Ishikawa (cell line): Measurements from ENCODE around the gene WIPF2.

Experiments
- CEBPB ChIP-seq: IDR thresholded peaks from 2 replicates; pipeline ENCODE4 v1.6.1; 2012
- CREB1 ChIP-seq: IDR thresholded peaks from 2 replicates; pipeline ENCODE4 v1.6.1; 2012; ENCODE audit warnings: low read depth
- EGR1 ChIP-seq: IDR thresholded peaks from 2 replicates; pipeline ENCODE4 v1.6.1; 2012
- EP300 ChIP-seq: IDR thresholded peaks from 2 replicates; pipeline ENCODE4 v1.6.1; 2012; ENCODE audit warnings: borderline replicate concordance
- FOXM1 ChIP-seq: IDR thresholded peaks from 2 replicates; pipeline ENCODE4 v1.6.1; 2012; ENCODE audit warnings: low read depth, borderline replicate concordance
- MAX ChIP-seq: IDR thresholded peaks from 2 replicates; pipeline ENCODE4 v1.6.1; 2012
- NFIC ChIP-seq: IDR thresholded peaks from 2 replicates; pipeline ENCODE4 v1.6.1; 2012
- RAD21 ChIP-seq: IDR thresholded peaks from 2 replicates; pipeline ENCODE4 v1.6.1; 2012; ENCODE audit warnings: low read depth
- REST ChIP-seq: IDR thresholded peaks from 2 replicates; pipeline ENCODE4 v1.6.1; 2012; ENCODE audit warnings: low read depth, mild to moderate bottlenecking
- TAF1 ChIP-seq: IDR thresholded peaks from 2 replicates; pipeline ENCODE4 v1.6.1; 2012; ENCODE audit warnings: low read depth, mild to moderate bottlenecking
- TCF12 ChIP-seq: IDR thresholded peaks from 2 replicates; pipeline ENCODE4 v1.6.1; 2012; ENCODE audit warnings: low read depth
- TEAD4 ChIP-seq: IDR thresholded peaks from 2 replicates; pipeline ENCODE4 v1.6.1; 2012
- YY1 ChIP-seq: IDR thresholded peaks from 2 replicates; pipeline ENCODE4 v1.6.1; 2012; ENCODE audit warnings: low read depth
- ZBTB7A ChIP-seq: IDR thresholded peaks from 2 replicates; pipeline ENCODE4 v1.6.1; 2012; ENCODE audit warnings: low read depth
- TF ChIP-seq, protein P1 (sequence below): IDR thresholded peaks from 2 replicates; pipeline ENCODE4 v1.6.1; 2012

The WIPF2 gene

DNA sequence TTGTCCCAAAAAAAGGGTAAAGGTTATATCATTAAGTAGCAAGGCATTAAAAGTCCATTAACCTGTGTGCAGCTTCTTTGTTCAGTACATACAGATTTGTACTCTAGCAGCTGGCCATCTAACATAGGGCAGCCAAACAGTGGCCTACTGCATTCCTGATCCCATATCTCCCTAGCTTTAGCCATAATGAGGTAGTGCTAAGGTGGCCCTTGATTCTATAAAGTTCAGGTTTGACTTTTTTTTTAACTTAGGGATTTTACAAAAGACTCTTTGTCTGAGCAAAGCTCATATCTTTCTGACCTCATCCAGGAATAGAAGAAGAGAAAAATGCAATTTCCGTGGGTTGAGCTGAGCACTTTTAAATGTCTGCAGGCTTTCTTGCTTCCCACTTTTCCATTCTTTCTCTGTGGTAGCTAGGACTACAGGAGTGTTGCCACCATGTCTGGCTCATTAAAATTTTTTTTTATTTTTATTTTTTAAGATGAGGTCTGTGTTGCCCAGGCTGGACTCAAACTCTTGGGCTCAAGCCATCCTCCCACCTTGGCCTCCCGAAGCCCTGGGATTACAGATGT is 49.1 kb downstream of the WIPF2 start:
- TF ChIP-seq FOXM1: no peak
- TF ChIP-seq ZBTB7A: no peak
- no peak for TF ChIP-seq EP300
- TF ChIP-seq YY1: no peak
- no peak for TF ChIP-seq RAD21
- TF ChIP-seq TAF1: no peak
- TF ChIP-seq REST: no peak
- no peak for TF ChIP-seq CREB1
- TF ChIP-seq MAX: no peak
- TF ChIP-seq NFIC: no peak
- TF ChIP-seq CEBPB: no peak
- TF ChIP-seq, protein P1, sequence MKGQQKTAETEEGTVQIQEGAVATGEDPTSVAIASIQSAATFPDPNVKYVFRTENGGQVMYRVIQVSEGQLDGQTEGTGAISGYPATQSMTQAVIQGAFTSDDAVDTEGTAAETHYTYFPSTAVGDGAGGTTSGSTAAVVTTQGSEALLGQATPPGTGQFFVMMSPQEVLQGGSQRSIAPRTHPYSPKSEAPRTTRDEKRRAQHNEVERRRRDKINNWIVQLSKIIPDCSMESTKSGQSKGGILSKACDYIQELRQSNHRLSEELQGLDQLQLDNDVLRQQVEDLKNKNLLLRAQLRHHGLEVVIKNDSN: no peak
- TF ChIP-seq EGR1: no peak

DNA sequence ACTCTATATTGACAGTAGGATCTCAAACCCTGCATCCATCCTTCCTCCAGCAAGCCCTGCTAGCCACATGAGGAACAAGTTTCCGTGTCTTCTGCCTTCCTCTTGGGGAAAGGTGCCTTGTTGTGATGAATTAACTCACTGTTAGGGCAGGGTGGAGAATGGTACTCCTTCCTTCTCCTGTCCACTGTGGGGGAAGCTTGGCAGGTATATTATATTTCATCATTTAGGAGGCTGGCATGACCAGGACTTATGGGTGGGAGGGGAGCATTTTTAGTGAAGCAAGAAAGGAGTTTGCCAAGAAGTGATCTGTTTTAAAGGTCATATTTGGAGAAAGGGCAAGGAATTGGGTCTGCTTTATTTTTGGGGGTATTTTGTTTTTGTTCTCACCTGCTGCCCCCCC is 59.3 kb downstream of the WIPF2 start:
- TF ChIP-seq TEAD4: no peak
- TF ChIP-seq FOXM1: no peak
- no peak for TF ChIP-seq NFIC
- TF ChIP-seq YY1: no peak
- TF ChIP-seq MAX: no peak
- TF ChIP-seq REST: no peak
- TF ChIP-seq RAD21: no peak
- TF ChIP-seq, protein P1: no peak
- no peak for TF ChIP-seq TCF12
- no peak for TF ChIP-seq CEBPB
- no peak for TF ChIP-seq EP300
- TF ChIP-seq EGR1: no peak
- TF ChIP-seq ZBTB7A: no peak

DNA sequence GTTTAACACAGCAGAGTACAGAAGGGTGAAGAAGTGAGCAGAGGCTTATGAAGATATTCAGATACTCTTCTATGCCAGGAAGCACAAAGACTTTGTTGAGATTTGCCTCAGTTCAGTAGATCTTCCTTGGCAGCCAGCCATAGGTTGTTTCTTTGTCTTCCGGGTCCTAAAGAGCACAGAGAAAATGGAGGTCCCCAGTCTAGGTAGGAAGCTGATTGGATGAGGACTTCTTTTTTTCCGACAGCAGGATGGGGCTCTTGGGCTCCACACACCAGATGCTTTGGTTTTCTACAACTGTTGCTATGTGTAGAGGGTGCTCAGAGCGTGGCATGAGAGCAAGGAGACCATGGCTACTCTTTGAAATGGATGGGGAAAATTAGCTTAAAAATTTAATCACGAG is 60.3 kb downstream of the WIPF2 start:
- TF ChIP-seq TAF1 (no peak), TEAD4 (no peak), FOXM1 (no peak), REST (no peak), EP300 (no peak), EGR1 (no peak), CREB1 (no peak), CEBPB (no peak), YY1 (no peak), TCF12 (no peak), NFIC (no peak), RAD21 (no peak), ZBTB7A (no peak), MAX (no peak)

DNA sequence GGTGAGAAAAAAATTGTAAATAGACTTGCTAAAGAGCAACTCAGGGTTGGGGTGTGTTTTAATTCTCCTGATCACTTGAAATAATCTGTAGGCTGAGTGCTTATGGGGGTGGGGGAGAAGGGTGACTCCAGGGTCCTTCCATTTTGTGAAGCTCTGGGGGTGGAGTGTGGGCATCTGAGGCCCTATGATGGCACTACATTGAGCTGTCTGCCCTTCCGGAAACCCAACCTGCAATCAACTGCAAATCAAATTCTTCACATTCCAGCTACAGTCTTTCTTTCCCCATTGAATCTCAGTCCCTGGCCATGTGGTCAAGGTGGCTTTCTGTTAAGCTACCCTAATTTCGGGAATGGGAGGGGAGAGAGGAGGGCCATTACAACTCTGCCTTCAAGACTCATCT is 62.6 kb downstream of the WIPF2 start:
- TF ChIP-seq EP300 (no peak), CREB1 (no peak), YY1 (no peak), TEAD4 (peak; percentile 88)
